HG02943 (cell line): ENCODE results near the gene DENND4A.

Source experiments
- ATAC-seq: cut with Tn5 transposase; IDR thresholded peaks from one replicate; pipeline ENCODE4 v1.9.1; 2021; ENCODE audit warnings: mild to moderate bottlenecking, low read depth, moderate library complexity; ENCODE audit not compliant: unreplicated experiment

The DENND4A gene

GRCh38 chr15:65610871-65611718, 181.0 kb downstream of the DENND4A start, which contains the start of gene INTS14:
Gene INTS14 (minus strand): TSS chr15:65611131. CDS start chr15:65607380, 3,751 bp downstream.
- ATAC-seq: peak; percentile 96
